Stimulated activated CD4-positive, alpha-beta T cell treated with anti-CD3 and anti-CD28 coated beads, Interleukin-4, amount 100 ng/mL, for 1 hour (primary cell): Measurements from ENCODE around the gene PIEZO2.
"Not testable (repeated sequence)": the region's sequence is repeated elsewhere in the genome, so short reads cannot be mapped to it uniquely, and the experiment has no call there.

Source experiments
- DNase-seq: peaks from one replicate; pipeline ENCODE4 v3.0.0-alpha.2; 2020

The PIEZO2 gene

DNA sequence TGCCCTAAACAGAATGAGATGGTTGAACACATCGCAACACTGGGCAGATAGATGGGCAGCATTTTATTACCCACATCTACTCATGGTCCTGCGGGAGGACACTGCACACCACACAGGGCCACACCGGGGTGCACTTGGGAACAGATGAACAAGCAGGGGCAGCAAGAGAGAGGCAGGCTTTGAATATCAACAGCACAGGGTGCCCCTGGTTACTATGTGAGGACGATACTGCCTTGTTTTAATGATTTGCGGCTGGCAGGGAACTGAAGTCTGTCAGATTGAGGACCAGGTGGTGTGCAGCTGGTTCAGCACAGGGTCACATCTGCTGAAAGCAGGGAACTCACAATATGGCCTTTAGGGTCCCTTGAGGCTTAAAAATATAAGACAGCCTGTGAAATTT is 195.7 kb downstream of the PIEZO2 start:
- DNase-seq = no peak

DNA sequence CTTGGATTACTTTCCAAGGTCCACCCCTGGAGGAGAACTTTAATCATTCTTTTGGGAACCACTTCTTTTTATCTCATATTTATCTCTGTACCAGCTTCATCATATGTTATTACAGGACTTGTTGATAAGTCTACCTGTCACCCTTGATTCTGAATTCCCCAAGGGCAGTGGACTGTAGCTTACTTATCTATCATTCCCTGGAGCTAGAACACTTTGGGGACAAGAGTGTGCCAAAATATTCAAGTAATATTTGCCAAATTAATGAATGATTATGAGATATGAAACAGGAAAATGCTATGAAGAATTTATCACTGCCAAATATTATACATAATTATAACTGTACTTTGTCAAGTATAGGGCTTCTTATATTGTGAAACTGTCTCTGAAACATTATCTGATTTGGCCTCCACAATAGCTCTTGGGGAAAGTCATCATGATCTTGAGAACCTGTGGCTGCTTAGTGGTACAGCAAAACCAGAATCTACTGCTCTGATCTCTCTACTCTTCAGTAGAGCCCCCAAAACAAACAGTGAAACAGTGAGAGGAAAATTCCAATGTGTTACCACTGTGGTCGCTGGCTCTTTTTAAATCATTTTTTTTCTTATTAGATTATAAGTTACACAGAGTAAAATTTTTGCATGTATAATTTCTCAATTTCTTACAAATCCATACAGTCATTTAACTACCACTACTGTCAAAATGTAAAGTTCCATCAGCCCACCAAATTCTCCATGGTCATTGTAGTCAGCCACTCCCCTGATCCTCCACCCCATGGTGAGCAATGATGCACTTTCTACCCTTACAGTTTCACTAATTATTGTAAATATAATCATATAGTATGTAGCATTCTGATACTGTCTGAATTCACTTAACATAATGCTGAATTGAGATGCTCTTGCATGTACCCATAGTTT is 197.5 kb downstream of the PIEZO2 start:
- DNase-seq = no peak

DNA sequence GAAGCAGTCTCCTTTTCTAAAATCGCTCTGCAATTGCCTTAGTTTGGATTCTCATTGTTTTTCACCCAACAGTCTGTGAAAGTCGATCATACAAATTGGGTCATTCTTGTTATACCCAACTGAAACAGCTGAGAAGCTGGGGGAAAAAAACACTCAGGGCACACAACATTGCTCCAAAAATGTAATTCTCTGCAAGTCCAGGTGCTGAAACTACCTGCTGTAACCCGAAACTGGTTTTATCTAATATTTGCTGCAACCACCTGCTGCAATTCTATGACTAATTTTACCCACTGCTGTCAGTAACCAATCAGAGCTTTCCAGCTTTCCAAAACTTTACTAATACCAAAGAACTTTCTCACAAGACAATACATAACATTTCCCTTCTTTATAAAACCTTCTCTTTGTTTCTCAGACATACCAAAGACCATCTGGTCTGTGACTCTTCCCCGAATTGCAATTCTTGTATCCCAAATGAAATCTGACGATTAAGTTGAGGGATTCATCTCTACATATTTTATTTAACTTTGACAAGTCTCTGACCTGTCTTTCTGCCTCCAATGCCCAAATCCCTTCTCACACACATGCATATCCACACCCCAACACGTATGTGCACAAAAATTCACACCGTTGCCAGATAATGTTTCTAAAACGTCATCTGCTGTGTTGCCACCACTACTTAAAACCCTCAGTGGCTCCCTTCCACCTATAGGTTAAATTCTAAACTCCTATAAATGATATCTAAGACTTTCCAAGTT is 198.3 kb downstream of the PIEZO2 start:
- DNase-seq = no peak

DNA sequence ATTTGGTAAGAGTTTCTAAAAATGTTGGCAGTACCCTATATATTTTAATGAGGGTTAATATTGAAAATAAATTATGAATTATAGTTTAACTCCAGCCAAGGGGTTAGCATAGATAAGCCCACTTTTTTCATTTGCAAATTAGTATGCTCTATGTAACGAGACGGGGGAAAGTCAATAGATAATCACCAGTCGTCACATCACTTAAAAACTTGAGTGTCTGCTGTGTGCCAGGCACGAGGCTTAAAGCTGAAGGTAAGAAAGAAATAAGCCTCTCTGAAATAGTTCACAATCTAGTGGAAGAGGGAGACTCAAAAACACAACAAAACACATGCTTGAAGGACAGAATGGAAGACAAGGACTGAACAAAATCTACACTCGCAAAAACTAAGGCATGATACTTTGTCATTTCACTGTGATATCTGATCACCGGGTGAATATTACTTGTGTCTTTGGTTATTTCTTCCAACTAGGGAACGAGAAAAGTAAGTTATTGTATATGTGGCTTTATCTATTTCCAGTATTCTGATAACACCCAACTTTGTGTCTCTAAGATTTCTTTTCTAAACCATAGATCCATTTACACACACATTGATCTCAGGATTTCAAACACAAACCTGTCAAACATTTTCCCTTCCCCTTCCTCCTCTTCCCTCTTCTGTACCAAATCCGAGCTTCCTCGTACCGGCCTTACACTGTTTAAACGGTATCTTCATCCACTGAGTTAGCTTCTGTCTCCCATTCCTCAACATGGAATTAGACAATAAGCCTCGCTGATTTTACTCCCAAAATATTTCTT is 199.1 kb downstream of the PIEZO2 start:
- DNase-seq = no peak

DNA sequence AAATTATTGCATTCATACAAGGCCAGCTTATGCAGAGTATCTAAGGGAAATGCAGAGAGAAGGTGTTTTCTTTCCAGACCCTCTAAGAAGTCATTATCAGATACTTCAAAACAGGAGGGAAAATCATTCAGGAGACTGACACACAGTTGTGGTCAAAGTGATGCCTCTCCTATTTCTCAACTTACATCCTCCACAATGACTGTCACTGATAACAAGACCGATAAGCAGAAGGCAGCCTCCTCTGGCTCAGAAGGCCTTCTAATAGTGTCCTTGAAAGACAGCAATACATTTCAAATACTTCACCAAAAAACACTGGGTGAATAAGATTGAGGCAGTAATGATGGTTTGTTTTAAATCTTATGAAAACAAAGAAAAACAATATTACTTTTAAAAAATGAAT is 199.7 kb downstream of the PIEZO2 start:
- DNase-seq = no peak

DNA sequence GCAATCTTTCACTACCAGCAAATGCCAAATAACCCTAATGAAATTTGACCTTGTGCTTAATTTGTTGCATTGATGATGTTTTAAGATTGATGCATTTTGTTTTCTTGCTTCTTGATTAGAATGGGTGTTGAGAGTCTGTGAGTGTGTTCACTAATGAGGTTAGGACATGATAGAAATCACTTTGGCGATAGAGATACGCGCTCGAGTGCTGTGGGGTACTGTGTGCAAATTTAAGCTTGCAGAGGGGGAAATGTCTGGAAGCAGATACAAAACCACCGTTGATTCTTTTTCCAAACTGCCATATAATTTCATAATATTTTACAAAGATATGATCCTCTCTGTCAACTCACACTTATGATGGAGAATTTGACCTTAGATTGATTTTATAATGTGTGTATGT is 200.9 kb downstream of the PIEZO2 start:
- no peak for DNase-seq

DNA sequence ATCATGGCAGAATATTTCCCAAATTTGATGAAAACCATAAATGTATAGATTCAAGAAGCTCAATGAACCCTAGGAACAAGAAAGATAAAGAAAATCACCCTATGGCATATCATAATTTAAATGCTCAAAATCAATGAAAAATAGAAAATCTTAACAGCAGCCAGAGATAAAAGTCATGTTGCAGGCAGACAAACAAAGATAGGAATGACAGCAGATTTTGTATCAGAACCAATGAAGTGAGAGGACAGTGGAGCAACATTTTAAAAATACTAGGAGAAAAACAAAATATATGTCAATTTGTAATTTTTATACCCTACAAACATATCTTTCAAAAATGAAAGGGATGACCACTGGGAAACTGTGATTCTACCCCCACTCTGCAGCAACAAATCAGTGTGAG is 203.3 kb downstream of the PIEZO2 start:
- DNase-seq = no peak

DNA sequence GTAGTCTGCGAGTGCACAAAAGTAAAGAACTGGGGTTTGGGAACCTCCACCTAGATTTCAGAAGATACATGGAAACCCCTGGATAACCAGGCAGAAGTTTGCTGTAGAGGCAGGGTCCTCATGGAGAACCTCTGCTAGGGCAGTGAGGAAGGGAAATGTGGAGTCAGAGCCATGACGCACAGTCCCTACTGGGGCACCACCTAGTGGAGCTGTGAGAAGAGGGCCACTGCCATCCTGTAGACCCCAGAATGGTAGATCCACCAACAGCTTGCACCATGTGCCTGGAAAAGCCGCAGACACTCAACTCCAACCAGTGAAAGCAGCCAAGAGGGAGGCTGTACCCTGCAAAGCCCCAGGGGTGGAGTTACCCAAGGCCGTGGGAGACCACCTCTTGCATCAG is 206.4 kb downstream of the PIEZO2 start:
- DNase-seq = no peak

DNA sequence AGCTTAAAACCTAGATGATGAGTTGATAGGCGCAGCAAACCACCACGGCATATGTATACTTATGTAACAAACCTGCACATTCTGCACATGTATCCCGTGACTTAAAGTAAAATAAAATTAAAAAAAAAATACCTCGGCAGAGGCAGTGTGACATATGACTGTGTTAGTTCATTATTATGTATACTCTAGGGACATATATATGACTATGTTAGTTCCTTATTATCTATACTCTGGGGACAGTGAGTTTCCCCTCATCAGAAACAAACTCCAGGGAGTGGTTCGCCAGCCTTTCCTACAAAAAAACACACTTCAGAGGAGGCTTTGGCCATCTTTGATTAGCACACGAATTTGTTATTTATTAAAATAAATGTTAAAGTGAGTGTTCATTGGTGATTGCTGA is 209.5 kb downstream of the PIEZO2 start:
- no peak for DNase-seq

DNA sequence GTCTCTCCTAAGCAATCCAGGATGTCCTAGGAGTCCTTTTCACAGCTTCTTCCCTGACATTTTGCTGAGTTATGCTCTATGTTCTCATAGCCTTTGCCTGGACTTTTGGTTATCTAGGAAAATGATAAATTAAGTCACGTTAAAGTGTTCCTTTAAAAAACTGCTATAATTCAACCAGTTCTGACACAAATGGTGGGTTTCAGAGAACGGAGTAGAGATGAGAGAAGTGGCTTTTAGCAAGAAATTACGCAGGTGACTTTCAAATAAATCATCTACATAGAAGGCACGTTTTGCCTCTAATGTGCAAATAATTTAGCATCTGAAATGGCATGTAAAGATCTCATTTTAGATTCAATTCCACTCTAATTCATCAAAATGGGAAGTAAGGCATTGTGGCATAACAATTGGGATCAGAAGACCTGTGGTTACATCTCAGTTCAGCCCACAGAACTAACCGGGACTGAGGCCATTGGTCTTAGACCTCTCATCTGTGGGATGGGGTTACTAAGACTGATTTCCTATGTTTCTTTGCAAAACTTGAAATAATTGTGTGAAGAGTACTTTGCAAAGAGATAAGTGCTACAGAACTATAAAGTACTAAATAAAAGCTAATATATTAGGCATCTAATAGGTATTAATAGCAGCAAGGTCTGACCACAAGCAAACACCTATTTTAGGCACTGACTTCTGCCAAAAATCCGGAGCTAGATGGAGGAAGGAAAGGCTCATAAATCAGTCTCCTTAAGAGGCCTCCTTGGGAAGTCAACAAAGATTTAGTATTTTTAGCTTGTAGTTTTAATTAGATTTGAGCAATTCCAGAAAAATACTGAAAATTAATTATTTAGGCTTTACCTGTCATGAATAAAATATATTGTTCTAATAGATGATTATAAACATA is 211.4 kb downstream of the PIEZO2 start:
- no peak for DNase-seq

DNA sequence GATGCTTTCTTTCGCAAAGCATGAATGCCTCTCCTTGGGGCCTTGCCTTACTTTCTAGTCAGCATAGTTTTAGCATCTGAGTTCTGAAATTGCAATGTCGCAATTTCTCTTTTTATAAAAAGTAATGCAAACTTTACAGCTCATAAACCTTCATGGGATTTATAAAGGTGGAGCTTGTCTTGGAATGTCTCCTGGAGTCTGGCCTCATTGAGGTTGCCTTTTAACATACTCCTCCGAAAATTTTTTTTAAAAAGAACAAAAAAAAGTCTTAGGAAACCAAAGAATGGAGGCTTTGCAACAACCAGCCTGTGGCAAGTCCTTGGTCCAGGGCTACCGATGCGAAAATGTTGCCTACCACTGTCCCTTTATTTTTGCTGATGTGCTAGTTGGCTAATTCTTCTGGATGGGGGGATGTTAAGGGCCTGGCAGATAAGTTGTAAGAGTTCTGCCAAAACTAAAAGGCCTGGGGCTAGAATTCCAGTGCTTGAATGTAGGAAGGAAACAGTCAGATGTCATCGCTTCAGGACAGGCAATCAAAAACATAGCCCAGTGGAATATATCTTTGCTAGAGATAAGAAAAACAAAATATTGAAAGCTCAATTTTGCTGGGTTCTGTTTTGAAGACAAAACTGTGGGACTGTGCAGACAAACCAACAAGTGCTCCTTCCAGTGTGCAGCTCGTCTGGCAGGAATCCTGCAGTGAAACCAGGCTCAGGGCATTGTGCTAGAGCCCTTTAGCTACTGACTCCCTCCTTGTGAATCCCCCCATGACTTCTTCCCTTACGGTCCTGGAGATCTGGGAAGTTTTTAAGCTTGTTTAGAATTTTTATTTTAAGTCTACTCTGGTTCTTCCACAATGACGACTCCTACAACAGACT is 213.0 kb downstream of the PIEZO2 start:
- DNase-seq = no peak

DNA sequence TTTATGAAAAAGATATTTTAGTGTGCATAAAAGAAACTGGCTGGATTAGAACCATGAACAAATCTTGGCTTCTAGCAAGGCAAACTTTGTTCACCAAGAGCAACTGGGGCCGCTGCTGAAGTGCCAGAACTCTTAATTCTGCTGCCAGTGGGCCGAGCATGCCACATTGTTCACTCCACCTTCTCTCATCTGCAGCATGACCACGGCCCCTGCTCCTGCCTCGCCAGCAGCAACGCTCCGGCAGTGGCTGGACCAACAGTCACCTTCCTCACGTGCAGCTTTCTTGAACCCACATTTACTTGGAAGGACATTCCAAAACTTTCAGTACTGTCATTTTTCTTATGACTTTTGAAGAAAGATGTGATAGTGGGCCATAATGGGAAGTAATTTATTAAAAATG is 213.8 kb downstream of the PIEZO2 start:
- no peak for DNase-seq

DNA sequence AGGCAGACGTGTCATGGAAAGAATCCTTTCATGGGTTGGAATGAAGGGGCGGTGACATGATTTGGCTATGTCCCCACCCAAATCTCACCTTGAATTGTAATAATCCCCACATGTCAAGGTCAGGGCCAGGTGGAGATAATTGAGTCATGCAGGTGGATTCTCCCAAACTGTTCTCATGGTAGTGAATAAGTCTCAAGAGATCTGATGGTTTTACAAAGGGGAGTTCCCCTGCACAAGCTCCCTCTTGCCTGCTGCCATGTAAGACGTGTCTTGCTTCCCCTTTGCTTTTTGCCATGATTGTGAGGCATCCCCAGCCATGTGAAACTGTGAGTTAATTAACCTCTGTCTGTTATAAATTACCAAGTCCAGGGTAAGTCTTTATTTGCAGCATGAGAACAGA is 215.7 kb downstream of the PIEZO2 start:
- DNase-seq = not testable (repeated sequence)

DNA sequence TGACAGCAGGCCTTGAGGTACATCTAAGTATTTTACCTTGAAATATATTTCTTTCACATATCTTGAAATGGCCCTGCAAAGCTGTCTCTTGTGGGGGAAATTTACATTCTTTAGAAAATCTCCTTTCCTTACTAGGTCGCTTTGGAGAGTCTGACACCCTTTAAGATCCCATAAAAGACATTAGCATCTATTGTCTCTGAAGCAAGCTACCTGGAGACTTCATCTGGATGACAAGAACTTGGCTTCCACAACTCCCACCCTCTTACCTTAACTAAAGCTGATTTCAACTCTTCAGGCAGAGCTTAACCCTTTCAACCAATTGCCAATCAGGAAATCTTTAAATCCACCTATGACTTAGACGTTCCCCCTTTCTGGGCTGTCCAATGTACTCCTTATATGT is 219.3 kb downstream of the PIEZO2 start:
- no peak for DNase-seq

DNA sequence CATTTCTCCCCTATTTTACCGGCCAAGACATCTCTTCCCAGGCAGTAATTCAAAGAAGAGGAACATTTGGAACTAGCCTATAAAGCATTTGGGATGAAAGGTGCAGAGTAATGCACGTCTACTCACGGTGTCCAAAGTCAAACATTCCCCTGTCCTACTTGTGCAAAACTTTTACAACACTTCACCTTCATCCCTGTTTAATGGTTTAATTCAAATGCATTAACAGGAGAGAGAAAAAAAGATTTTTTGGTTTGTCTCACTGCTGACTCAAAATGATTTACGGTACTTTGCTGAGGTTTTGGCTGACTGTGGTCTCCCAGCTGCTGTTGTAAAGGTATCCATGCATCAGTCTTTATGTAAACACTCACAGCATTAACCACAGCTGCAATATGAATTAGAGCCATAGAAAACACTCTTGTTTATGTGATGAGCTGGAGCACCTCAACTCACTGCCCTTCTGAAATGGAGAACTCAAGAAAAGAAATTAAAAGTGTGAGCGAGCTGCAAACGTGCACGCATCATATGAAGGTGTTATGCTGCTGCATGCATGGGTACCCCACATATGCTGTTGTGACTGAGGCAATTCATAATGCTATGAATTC is 220.5 kb downstream of the PIEZO2 start:
- no peak for DNase-seq

DNA sequence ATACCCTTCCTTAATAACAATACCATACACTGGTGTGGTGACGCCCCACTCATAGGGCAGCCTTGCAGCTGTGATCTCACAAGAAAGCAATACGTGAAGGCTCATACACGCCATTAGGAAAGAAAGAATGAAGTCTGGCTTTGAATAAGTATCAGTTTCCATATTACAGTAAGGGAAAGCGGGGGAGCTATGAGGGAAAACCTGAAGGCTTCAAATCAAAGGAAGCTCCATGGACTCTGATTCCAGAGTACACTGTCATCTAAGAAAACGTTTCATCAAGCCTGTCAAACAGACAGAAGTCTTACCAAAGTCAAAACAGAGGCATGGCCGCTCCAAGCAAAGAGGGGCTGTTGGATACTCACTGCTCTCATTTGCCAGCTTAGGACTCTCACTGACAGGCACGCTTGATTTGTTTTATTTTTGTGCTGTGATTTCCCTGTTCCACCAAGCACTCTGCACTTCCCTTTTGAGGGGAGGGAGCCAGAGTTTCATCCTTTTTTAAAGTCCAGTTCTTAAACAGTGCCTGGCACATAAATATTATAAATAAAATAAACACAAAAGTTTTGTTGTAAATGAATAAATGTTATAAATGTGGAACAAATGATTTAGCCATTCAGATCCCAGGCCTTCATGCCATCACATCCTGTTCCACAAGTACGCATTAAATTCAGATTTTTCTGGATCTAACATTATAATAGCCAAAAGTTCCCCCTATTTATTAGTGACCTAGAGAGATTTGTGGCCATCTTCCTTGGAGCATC is 221.2 kb downstream of the PIEZO2 start:
- no peak for DNase-seq

DNA sequence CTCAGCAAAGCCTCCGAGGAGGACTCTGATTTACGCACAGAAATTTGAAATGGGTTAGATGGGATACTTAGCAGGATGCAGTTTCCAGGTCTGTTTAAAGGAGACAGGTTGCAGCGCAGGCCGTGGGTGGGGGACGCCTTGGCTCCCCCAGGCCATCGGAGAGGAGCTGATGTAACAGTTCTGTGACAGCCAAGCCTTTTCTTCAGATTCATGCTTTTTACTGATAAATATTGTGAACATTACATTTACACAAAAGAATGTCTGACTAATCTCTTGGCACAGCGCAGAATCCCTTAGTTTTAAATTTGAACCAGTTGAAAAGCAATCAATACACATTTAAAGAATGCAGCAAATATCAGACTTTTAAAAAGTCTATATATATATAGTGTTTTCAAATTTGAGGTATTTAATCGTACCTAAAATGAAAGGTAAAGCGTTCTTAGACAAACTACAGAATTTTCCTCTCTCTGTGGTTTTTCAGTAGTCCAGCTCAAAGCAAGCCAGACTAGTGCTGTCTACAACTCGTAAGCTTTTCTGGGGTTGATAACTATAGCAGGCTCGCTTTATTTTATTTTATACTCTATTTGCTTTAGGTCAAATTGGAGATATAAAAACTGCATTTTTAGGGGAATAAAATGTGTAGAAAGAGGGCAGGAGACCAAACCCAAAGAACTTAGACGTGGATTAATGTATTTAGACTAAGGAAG is 221.9 kb downstream of the PIEZO2 start:
- DNase-seq = no peak

DNA sequence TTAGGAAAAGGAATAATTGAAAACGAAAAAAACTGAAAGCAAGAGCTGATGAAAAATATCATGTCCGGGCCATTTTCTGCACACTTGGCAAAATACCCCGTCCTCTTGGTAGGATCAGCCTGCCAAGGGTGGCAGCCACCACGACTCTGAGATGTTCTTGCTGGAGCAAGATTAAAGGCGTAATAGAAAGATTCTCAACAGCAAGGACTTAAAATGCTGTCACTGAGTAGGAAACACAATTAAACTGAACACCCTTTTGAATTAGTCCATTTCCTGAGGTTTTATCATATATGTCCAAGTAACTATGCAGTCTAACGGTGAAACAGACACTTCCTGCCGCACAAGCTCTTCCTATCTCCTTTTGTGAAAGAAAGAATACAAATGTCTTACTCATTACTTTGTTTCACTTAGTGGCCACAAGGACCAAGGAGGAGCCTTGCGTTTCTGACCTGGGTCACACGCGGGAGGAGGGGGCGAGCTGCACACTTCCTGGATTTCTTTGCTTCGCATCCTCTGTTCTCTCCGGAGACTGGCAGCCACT is 222.7 kb downstream of the PIEZO2 start:
- DNase-seq = no peak

DNA sequence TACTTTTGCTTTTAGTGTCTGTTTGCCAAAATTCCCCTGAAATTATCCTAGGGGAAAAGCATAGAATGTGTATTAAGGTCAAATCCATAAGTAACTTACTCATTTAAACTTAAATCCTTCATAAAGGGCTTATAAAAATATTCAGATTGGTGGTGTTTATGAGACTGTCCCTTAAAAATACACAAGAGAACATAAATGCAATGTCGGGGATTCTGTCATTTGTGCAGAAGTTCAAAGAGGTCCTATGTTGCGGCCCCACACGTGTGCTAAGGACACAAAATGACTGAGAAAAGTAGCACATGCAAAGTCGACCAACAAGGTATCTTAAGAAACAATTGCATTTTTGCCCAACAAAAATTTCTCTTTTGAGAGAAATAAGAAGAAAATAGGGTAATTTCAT is 225.1 kb downstream of the PIEZO2 start:
- DNase-seq = no peak
